Adrenal gland (tissue), 12 donors: ENCODE measurements around the gene HAGH. TPM values are rescaled to one million over a fixed set of nuclear protein-coding genes. Genes with fewer than 3 reads are reported as not detected.

Experiments used
- DNase-seq, 7 donors: peaks; one replicate each; pipeline ENCODE4 v3.0.0-alpha.2; 2019 to 2020
- H3K27ac ChIP-seq, 5 donors: fragments of 200-600 bp; sonication (generic) in 4 of 5; 1 replicate in 3 of 5; 2 replicates in 2 of 5; pipeline versions ENCODE4 v1.5.1 to v1.8.0; 2016 to 2020; ENCODE audit warnings: mild to moderate bottlenecking in 1 of 5
- H3K27me3 ChIP-seq: fragments of 200-600 bp; 2 replicates; pipeline ENCODE4 v1.8.0; 2021
- H3K36me3 ChIP-seq, 2 donors: fragments of 200-600 bp; replicated peaks in 1 of 2; 1 replicate in 1 of 2; 2 replicates in 1 of 2; pipeline versions ENCODE4 v1.5.1 to v1.8.0; 2018 to 2022
- H3K4me1 ChIP-seq, 2 donors: fragments of 200-600 bp; replicated peaks in 1 of 2; 1 replicate in 1 of 2; 2 replicates in 1 of 2; pipeline versions ENCODE4 v1.5.1 to v1.8.0; 2018 to 2021
- H3K4me3 ChIP-seq, 4 donors: fragments of 200-600 bp; sonication (generic) in 3 of 4; one replicate each; pipeline ENCODE4 v1.5.1; 2016 to 2018
- H3K9me3 ChIP-seq, 3 donors: fragments of 200-600 bp; sonication (generic) in 1 of 3; replicated peaks in 1 of 3; 1 replicate in 2 of 3; 2 replicates in 1 of 3; pipeline versions ENCODE4 v1.5.1 to v1.8.0; 2016 to 2021
- POLR2A ChIP-seq, 2 donors: fragments of 450-650 bp; IDR thresholded peaks; one replicate each; pipeline ENCODE4 v1.6.1; 2017; ENCODE audit warnings: antibody characterized with exemption in 2 of 2, mild to moderate bottlenecking in 2 of 2, moderate library complexity in 1 of 2
- WGBS, 4 donors: extraction: QIAGEN DNeasy Blood & Tissue Kit in 2 of 4; methylation state at CpG; one replicate each; pipeline versions ENCODE4 v1.1.5 to v1.1.7; 2013 to 2017; 5-methylcytosine and 5-hydroxymethylcytosine counted together
- intact Hi-C, 2 donors: fragments of 100-400 bp; cut with DNase I; formaldehyde crosslinking; loops; one replicate each; pipeline versions ENCODE4 v1.14.1 to v1.15.0; 2022 to 2023
- polyA plus RNA-seq, 3 donors: library from polyadenylated mRNA; stranded (reverse); fragments of 200-250 nt in 2 of 3; fragments of 350-450 nt in 1 of 3; fragmentation: Illumina TruSeq in 1 of 3; extraction: RNeasy Lipid Tissue Mini Kit (QIAGEN cat#74804) in 1 of 3; gene quantifications; one replicate each; pipeline ENCODE4 v1.2.3, GENCODE V29; 2013 to 2014
- total RNA-seq, 9 donors: library from RNA; depleted of rRNA in 4 of 9; stranded (reverse); fragments of >200 nt in 4 of 9; fragments of 120-200 nt in 1 of 9; fragmentation: NEBNext Ultra II Directional in 1 of 9; extraction: Animal tissue kit (Norgen Biotek cat#: 25700) in 1 of 9; gene quantifications; one replicate each; pipeline versions ENCODE4 v1.1.0 to v1.2.4, GENCODE V29; 2013 to 2023
- TF ChIP-seq, protein P1 (sequence below), 6 experiments: fragments of 450-650 bp in 4 of 6; fragments of 200-600 bp in 2 of 6; sonication (generic) in 1 of 6; IDR thresholded peaks; 1 replicate in 5 of 6; 2 replicates in 1 of 6; pipeline versions ENCODE4 v1.5.1 to v1.8.0; 2016 to 2021; ENCODE audit warnings: antibody characterized with exemption in 6 of 6, mild to moderate bottlenecking in 2 of 6, moderate library complexity in 1 of 6
- donor health status: healthy with polysubstance abuse.
- donor health status: Bipolar disorder and iron deficiency.
- donor health status: DM: yes; HTN: yes; CAD: no.
- donor health status: DM: no; HTN: no; CAD: no.
- donor health status: DM: no; HTN: no; CAD: no.
- donor health status: DM: yes; HTN: yes; CAD: no.

Gene HAGH
- total and polyA plus RNA-seq, 12 donors, result 75.3 to 318 (median 170) TPM

GRCh38 chr16:1825864-1826690 lies 548 bp downstream of the HAGH start:
- 1 to 11% (median 6%) methylated on average over 13 to 96 of the region's 96 CpGs for WGBS, 4 donors
- H3K4me3 ChIP-seq, result peak overlapping the region in 3 of 4 donors; percentile 30 to 97 (median 59)
- no peaks in the 10 kb centered on the region for H3K9me3 ChIP-seq
- peaks cover 0 to 16% of the 10 kb centered on the region in 2 donors for H3K36me3 ChIP-seq
- peak overlapping the region; percentile 35 to 98 (median 86) for H3K27ac ChIP-seq
- DNase-seq, result peak in 4 of 7 donors; percentile 62 to 77 (median 66)
- H3K27me3 ChIP-seq, result no peaks in the 10 kb centered on the region
- intact Hi-C loops, result loop anchor here in 1 of 2 donors (5.0 kb wide), 1 partner anchor 54 kb away; the partner anchor contains the start of genes EME2, MRPS34 and NME3
- H3K4me1 ChIP-seq, result peaks cover 40 to 59% of the 10 kb centered on the region in 2 donors
- TF ChIP-seq POLR2A (IDR thresholded peaks at IDR 0.05), result no peak
- TF ChIP-seq, protein P1, sequence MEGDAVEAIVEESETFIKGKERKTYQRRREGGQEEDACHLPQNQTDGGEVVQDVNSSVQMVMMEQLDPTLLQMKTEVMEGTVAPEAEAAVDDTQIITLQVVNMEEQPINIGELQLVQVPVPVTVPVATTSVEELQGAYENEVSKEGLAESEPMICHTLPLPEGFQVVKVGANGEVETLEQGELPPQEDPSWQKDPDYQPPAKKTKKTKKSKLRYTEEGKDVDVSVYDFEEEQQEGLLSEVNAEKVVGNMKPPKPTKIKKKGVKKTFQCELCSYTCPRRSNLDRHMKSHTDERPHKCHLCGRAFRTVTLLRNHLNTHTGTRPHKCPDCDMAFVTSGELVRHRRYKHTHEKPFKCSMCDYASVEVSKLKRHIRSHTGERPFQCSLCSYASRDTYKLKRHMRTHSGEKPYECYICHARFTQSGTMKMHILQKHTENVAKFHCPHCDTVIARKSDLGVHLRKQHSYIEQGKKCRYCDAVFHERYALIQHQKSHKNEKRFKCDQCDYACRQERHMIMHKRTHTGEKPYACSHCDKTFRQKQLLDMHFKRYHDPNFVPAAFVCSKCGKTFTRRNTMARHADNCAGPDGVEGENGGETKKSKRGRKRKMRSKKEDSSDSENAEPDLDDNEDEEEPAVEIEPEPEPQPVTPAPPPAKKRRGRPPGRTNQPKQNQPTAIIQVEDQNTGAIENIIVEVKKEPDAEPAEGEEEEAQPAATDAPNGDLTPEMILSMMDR (IDR thresholded peaks at IDR 0.05), result peak in 2 of 6 experiments; percentile 17 to 31

DNA sequence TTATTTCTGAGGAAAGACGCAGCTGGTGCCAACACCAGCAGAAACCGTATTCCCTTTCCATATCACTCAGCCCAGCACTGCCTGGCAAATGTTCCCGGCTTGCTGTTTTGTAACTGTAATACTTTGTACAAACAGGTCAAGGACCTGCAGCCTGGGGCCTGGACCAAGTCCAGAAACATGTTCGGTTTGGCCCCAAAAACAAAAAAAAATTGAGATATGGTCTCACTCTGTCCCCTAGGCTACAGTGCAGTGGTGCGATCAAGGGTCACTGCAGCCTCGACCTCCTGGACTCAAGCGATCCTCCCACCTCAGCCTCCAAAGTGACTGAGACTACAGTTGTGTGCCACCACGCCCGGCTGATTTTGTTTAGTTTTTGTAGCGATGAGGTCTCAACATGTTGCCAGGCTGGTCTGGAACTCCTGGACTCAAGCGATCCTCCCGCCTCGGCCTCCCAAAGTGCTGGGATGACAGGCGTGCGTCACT lies 1.2 kb downstream of the HAGH start:
- peak in 1 of 2 donors; percentile 50 for TF ChIP-seq POLR2A (IDR thresholded peaks at IDR 0.05)
- TF ChIP-seq, protein P1 (IDR thresholded peaks at IDR 0.05), result no peak
- Histone ChIP-seq H3K9me3 (no peaks in the 10 kb centered on the region), H3K27me3 (no peaks in the 10 kb centered on the region), H3K36me3 (peaks cover 0 to 23% of the 10 kb centered on the region in 2 donors), H3K4me1 (peaks cover 40 to 58% of the 10 kb centered on the region in 2 donors), H3K27ac (peak overlapping the region; percentile 35 to 98 (median 86)), H3K4me3 (peak overlapping the region in 2 of 4 donors; percentile 30 to 97)
- DNase-seq, result peak; percentile 55 to 88 (median 78)
- WGBS, 4 donors, result 35 to 56% (median 44%) methylated on average over 7 to 15 of the region's 15 CpGs
- intact Hi-C loops, result loop anchor here in 1 of 2 donors (5.0 kb wide), 1 partner anchor 53 kb away; the partner anchor contains the start of genes EME2, MRPS34 and NME3

GRCh38 chr16:1823821-1824220 lies 2.8 kb downstream of the HAGH start:
- intact Hi-C loops, result no loop called here
- Histone ChIP-seq H3K36me3 (peaks cover 0 to 38% of the 10 kb centered on the region in 2 donors), H3K4me3 (no peak overlapping the region), H3K27me3 (no peaks in the 10 kb centered on the region), H3K27ac (peak overlapping the region in 4 of 5 donors; percentile 72 to 98 (median 87)), H3K9me3 (no peaks in the 10 kb centered on the region), H3K4me1 (peaks cover 31 to 42% of the 10 kb centered on the region in 2 donors)
- DNase-seq, result peak; percentile 82 to 94 (median 93)
- TF ChIP-seq, protein P1 (IDR thresholded peaks at IDR 0.05), result peak in 5 of 6 experiments; percentile 28 to 42 (median 37)
- peak in 1 of 2 donors; percentile 55 for TF ChIP-seq POLR2A (IDR thresholded peaks at IDR 0.05)
- 32 to 41% (median 36%) methylated on average over 7 to 9 of the region's 9 CpGs for WGBS, 4 donors

GRCh38 chr16:1822801-1823200 lies 3.8 kb downstream of the HAGH start:
- WGBS, 4 donors, result 88 to 95% (median 93%) methylated on average over 14 to 16 of the region's 16 CpGs
- intact Hi-C loops, result no loop called here
- peaks cover 21 to 31% of the 10 kb centered on the region in 2 donors for H3K4me1 ChIP-seq
- peaks cover 0 to 48% of the 10 kb centered on the region in 2 donors for H3K36me3 ChIP-seq
- H3K9me3 ChIP-seq, result no peaks in the 10 kb centered on the region
- TF ChIP-seq, protein P1 (IDR thresholded peaks at IDR 0.05), result no peak
- no peak for TF ChIP-seq POLR2A (IDR thresholded peaks at IDR 0.05)
- H3K4me3 ChIP-seq, result no peak overlapping the region
- H3K27ac ChIP-seq, result peak overlapping the region in 1 of 5 donors; percentile 22
- no peaks in the 10 kb centered on the region for H3K27me3 ChIP-seq
- peak in 2 of 7 donors; percentile 23 to 50 for DNase-seq
